ENCODE results near the gene TMEM192. TPM values are rescaled to one million over a fixed set of nuclear protein-coding genes. Genes with fewer than 3 reads are reported as not detected.
"Not testable (repeated sequence)": the region's sequence is repeated elsewhere in the genome, so short reads cannot be mapped to it uniquely, and the experiment has no call there.

Gene TMEM192
- total RNA-seq, 1 donor, result 11.7 TPM

DNA sequence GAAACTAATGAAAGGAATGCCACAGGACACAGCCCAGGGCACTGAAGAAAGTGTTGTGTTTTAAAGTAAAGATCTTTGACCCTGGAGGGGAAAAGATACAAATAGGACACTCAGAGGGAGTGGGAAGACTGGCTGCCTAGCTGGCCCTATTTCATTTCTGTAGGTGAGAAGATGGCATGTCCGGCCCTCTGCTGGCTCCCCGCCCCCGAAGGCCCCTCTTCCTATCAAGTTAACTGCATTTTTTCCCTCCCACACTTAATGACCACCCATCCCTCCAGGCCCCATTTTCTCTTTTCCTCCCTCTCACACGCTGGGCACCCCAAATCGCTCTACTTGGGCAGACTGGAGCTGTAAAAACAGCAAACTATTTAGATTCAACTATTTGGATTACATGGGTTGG is 64.5 kb downstream of the TMEM192 start:
- no peak for DNase-seq (ENCODE audit: low read depth)
- TF ChIP-seq, protein P1, sequence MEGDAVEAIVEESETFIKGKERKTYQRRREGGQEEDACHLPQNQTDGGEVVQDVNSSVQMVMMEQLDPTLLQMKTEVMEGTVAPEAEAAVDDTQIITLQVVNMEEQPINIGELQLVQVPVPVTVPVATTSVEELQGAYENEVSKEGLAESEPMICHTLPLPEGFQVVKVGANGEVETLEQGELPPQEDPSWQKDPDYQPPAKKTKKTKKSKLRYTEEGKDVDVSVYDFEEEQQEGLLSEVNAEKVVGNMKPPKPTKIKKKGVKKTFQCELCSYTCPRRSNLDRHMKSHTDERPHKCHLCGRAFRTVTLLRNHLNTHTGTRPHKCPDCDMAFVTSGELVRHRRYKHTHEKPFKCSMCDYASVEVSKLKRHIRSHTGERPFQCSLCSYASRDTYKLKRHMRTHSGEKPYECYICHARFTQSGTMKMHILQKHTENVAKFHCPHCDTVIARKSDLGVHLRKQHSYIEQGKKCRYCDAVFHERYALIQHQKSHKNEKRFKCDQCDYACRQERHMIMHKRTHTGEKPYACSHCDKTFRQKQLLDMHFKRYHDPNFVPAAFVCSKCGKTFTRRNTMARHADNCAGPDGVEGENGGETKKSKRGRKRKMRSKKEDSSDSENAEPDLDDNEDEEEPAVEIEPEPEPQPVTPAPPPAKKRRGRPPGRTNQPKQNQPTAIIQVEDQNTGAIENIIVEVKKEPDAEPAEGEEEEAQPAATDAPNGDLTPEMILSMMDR (IDR thresholded peaks at IDR 0.05; ENCODE audit: insufficient read depth, low read depth, low read length), result no peak
- no peak overlapping the region for H3K4me3 ChIP-seq (ENCODE audit: low read depth, low read length)

DNA sequence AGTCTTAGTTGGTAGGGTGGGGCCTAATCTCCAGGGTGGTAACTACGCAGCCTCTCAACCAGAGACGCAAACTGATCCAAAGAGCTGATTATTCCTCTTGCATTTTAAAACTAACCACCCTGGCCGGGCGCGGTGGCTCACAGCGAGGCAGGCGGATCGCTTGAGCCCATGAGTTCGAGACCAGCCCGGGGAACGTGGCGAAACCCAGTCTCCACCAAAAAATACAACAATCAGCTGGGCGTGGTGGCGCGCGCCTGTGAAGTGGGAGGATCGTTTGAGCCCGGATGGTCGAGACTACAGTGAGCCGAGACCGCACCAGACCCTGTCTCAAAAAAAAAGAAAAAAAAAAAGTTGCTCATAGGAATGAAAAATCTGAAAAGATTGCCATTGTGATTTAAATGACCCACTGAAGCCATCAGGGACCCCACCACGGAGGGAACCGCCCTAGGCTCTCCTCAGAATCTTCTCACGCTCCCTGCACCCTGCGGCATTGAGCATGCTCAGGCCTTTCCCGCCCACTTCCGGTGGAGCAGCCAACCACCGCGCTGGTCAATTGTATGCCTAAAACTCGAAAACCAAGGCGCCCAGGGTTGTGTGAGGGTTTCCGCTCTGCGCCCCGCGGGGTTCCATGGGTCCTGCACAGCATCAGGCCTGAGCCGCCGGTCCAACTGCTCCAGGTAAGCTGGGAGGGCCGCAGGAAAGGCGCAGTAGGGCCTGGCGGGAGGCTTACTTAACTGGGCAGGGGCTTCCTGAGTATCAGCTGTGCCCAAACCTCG is 81.0 kb downstream of the TMEM192 start, which contains the start of gene TRIM60:
Gene TRIM60, plus strand, starts transcription at position 564 of the 776 bp plus-strand sequence. CDS start 8,074 bp downstream, outside the sequence.
- peak; percentile 45 for DNase-seq (ENCODE audit: low read depth)
- peak within 1 kb of the TSS; percentile 71 for H3K4me3 ChIP-seq (ENCODE audit: low read depth, low read length)
- TF ChIP-seq, protein P1 (IDR thresholded peaks at IDR 0.05; ENCODE audit: insufficient read depth, low read depth, low read length), result no peak

DNA sequence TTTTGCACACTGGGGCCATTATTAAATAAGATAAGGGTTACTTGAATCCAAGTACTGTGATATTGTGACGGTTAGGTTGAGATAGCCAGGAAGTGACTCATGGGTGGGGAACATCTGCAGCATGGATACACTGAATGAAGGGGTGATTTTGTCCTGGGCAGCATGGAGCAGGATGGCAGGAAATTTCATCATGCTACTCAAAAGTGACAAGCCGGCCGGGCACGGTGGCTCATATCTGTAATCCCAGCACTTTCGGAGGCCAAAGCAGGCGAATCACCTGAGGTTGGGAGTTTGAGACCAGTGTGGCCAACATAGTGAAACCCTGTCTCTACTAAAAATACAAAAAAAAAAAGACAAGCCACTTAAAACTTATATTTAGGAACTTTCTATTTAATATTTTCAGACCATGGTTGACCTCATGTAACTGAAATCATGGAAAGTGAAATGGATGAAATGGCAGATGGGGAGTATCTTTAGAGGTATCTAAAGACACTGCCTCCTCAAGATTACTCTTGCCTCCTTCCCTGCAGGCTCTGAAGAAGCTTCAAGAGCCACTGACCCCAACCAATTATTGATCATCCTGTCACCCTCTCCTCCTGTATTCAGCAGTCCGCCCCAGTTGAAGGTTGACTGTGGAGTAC is 84.8 kb downstream of the TMEM192 start:
- H3K4me3 ChIP-seq (ENCODE audit: low read depth, low read length), result no peak overlapping the region
- peak; percentile 31 for DNase-seq (ENCODE audit: low read depth)
- TF ChIP-seq, protein P1 (IDR thresholded peaks at IDR 0.05; ENCODE audit: insufficient read depth, low read depth, low read length), result no peak

DNA sequence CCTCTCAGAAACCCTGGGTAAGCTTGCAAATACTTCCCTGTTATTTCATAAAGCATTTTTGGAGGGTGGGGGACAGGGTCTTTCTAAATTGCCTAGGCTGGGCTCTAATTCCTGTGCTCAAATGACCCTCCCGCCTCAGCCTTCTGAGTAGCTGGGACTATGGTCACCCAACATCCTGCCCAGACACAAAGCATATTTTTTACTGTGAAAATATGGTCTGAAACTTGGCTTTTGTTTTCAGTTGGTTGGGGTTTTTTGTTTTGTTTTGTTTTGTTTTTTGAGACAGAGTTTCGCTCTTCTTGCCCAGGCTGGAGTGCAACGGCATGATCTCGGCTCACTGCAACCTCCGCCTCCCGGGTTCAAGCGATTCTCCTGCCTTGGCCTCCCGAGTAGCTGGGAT is 86.9 kb downstream of the TMEM192 start:
- H3K4me3 ChIP-seq (ENCODE audit: low read depth, low read length); DNase-seq (ENCODE audit: low read depth): not testable (repeated sequence)

Other genes with a start within 250 kb of the TMEM192 start
- gene APELA, start 235.7 kb downstream of the TMEM192 start, total RNA-seq, result not detected in 2 replicates
- gene TRIM61, start 135.2 kb downstream of the TMEM192 start, total RNA-seq, result 1.7 and 2.9 TPM in 2 replicates
- under 0.01 and 0.32 TPM in 2 replicates for gene TRIM60, start 80.9 kb downstream of the TMEM192 start, total RNA-seq
- gene TRIM75, start 59.0 kb downstream of the TMEM192 start, total RNA-seq, result 0.32 TPM in 1 of 2 replicates, not detected in the other
- gene KLHL2, start 94.7 kb upstream of the TMEM192 start, total RNA-seq, result 11.0 and 16.4 TPM in 2 replicates
- 369 and 731 TPM in 2 replicates for gene MSMO1, start 214.8 kb upstream of the TMEM192 start, total RNA-seq